ENCODE results near the gene ZNF778. TPM values are rescaled to one million over a fixed set of nuclear protein-coding genes. Genes with fewer than 3 reads are reported as not detected.

ZNF778 gene
- total and polyA plus RNA-seq, 2 of the 13 experiments (the other 11 are each of a cell fraction or from before 2014, with no cell fraction given) = 3.8 to 7.2 TPM

GRCh38 chr16:89183975-89184676 lies 33.4 kb upstream of the ZNF778 start (continued):
- TF ChIP-seq ZNF318 (CRISPR knock-in tag; IDR thresholded peaks at IDR 0.05) (no peak), MLX (CRISPR knock-in tag; IDR thresholded peaks at IDR 0.05) (no peak), GABPB1 (CRISPR knock-in tag; IDR thresholded peaks at IDR 0.05) (peak; percentile 9; the same call in 1 of the 2 replicates), ZNF326 (CRISPR knock-in tag; IDR thresholded peaks at IDR 0.05; ENCODE audit: borderline replicate concordance) (peak; percentile 93; the same call in 1 of the 2 replicates), DPF2 (CRISPR knock-in tag; IDR thresholded peaks at IDR 0.05; ENCODE audit: borderline replicate concordance, low read depth) (no peak), ZBTB4 (CRISPR knock-in tag; IDR thresholded peaks at IDR 0.05; ENCODE audit: borderline replicate concordance) (no peak), ESRRA (CRISPR knock-in tag; IDR thresholded peaks at IDR 0.05; ENCODE audit: low read depth) (no peak), HDAC6 (IDR thresholded peaks at IDR 0.05; ENCODE audit: low read depth, low read length) (no peak), CTCF (CRISPR knock-in tag; IDR thresholded peaks at IDR 0.05) (peak; percentile 52), ZFP41 (CRISPR knock-in tag; IDR thresholded peaks at IDR 0.05; ENCODE audit: borderline replicate concordance) (no peak), ZNF550 (CRISPR knock-in tag; IDR thresholded peaks at IDR 0.05; ENCODE audit: borderline replicate concordance) (no peak), GATAD1 (CRISPR knock-in tag; IDR thresholded peaks at IDR 0.05) (no peak), HNRNPL (IDR thresholded peaks at IDR 0.05; ENCODE audit: low read depth, low read length) (0 out of 2 replicates have a peak, but pooled peaks have one; percentile 12), ZNF282 (IDR thresholded peaks at IDR 0.05; ENCODE audit: partially characterized antibody) (no peak), ZKSCAN8 (CRISPR knock-in tag; IDR thresholded peaks at IDR 0.05; ENCODE audit: borderline replicate concordance) (no peak)

Measured in HepG2 (cell line).